ENCODE measurements around the gene TMX3. TPM values are rescaled to one million over a fixed set of nuclear protein-coding genes. Genes with fewer than 3 reads are reported as not detected.

TMX3 gene
- total RNA-seq, 1 donor from 2014 or later: 48.7 TPM

DNA sequence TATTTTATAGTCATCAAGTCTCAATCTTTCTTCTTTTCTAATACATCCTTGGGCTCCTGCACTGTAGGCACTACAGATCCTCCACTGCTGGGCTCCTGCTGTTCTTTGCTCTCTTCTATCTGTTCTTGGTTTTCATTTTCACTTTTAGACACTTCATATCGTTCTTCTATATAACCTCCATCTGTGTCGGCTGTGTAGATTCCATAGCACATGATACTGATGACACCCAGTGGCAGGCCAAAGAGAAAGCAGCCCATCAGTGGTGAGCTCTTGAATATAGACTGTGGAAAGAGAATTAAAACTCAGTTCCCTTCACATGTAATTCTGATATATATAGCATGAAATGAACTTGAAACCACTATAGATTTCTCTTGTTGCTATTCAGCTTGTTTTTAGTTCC, 38.0 kb downstream of the TMX3 start:
- TF ChIP-seq, protein P1, sequence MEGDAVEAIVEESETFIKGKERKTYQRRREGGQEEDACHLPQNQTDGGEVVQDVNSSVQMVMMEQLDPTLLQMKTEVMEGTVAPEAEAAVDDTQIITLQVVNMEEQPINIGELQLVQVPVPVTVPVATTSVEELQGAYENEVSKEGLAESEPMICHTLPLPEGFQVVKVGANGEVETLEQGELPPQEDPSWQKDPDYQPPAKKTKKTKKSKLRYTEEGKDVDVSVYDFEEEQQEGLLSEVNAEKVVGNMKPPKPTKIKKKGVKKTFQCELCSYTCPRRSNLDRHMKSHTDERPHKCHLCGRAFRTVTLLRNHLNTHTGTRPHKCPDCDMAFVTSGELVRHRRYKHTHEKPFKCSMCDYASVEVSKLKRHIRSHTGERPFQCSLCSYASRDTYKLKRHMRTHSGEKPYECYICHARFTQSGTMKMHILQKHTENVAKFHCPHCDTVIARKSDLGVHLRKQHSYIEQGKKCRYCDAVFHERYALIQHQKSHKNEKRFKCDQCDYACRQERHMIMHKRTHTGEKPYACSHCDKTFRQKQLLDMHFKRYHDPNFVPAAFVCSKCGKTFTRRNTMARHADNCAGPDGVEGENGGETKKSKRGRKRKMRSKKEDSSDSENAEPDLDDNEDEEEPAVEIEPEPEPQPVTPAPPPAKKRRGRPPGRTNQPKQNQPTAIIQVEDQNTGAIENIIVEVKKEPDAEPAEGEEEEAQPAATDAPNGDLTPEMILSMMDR (IDR thresholded peaks at IDR 0.05): no peak
- H3K4me1 ChIP-seq: peaks cover 10% of the 10 kb centered on the region
- H3K9me3 ChIP-seq: no peaks in the 10 kb centered on the region
- H3K4me3 ChIP-seq: no peak overlapping the region
- H3K36me3 ChIP-seq: peaks cover 69% of the 10 kb centered on the region
- H3K27me3 ChIP-seq (ENCODE audit: low read depth): no peaks in the 10 kb centered on the region
- ATAC-seq: no peak
- DNase-seq: no peak
- intact Hi-C loops (cut with DNase I): no loop called here
- H3K27ac ChIP-seq: no peak overlapping the region

DNA sequence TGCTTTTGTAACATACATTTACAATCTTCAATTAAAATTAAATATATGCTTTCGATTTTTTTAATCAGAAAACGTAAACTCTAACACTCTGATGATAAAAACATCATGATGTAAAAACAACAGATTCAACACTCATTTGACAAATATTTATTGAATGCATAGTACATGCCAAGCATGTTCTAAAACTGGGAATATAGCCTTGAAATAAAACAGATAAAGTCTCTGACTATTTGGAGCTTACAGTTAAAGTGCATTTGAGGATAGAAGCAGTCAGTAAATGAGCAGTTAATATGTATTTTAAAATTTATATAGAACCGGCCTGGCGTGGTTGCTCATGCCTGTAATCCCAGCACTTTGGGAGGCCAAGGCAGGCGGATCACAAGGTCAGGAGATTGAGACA, 47.8 kb downstream of the TMX3 start:
- no peak overlapping the region for H3K4me3 ChIP-seq
- no peaks in the 10 kb centered on the region for H3K4me1 ChIP-seq
- DNase-seq (no peak), ATAC-seq (no peak)
- TF ChIP-seq, protein P1 (IDR thresholded peaks at IDR 0.05): no peak
- intact Hi-C loops (cut with DNase I): loop anchor here (10.0 kb wide), 1 partner anchor 1452 kb away; no protein-coding TSS in a partner anchor
- no peaks in the 10 kb centered on the region for H3K36me3 ChIP-seq
- no peaks in the 10 kb centered on the region for H3K27me3 ChIP-seq (ENCODE audit: low read depth)
- H3K9me3 ChIP-seq: no peaks in the 10 kb centered on the region
- H3K27ac ChIP-seq: no peak overlapping the region

DNA sequence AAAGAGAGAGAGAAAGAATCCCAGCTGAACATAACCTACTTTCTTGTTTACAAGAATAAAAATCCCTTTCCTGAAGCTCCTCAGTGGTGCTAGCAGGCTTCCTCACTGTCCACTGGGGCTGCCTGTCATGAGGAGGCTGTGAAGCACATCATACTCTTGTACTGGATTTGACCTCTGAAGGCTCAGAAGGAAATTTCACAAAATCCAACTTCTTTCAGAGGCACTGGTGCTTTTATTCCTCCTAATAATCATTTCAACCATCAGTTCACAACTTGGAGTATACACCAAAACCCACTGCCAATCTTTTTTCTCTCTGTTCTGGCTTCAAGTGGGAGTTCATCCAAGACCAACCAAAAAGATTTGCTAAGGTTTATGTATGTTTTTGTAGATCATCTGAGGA, 48.5 kb downstream of the TMX3 start:
- H3K36me3 ChIP-seq: no peaks in the 10 kb centered on the region
- H3K9me3 ChIP-seq: no peaks in the 10 kb centered on the region
- TF ChIP-seq, protein P1 (IDR thresholded peaks at IDR 0.05): no peak
- no peak overlapping the region for H3K27ac ChIP-seq
- DNase-seq (no peak), ATAC-seq (no peak)
- intact Hi-C loops (cut with DNase I): loop anchor here (10.0 kb wide), 1 partner anchor 1452 kb away; no protein-coding TSS in a partner anchor
- H3K4me3 ChIP-seq: no peak overlapping the region
- H3K27me3 ChIP-seq (ENCODE audit: low read depth): no peaks in the 10 kb centered on the region
- H3K4me1 ChIP-seq: no peaks in the 10 kb centered on the region

DNA sequence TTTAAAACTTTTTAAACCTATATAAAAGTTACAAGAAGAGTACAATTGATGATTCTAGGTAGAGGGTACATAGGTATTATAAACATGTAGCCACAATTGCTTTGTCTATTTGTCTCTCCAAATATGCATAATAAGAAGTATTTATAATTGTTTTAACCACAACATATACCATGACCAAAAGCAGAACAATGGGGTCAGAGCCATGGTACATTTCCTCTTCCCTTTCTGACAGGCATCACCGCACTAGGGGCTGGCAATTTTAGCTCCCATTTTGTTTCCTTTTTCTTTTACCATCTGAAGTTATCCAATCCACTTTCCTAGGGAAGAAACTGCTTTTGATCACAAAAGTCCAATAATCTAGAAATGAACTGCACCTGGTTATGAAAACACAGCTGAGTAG, 49.3 kb downstream of the TMX3 start:
- Histone ChIP-seq H3K27me3 (ENCODE audit: low read depth) (no peaks in the 10 kb centered on the region), H3K4me1 (no peaks in the 10 kb centered on the region), H3K27ac (no peak overlapping the region), H3K9me3 (no peaks in the 10 kb centered on the region), H3K4me3 (no peak overlapping the region), H3K36me3 (no peaks in the 10 kb centered on the region)
- TF ChIP-seq, protein P1 (IDR thresholded peaks at IDR 0.05): no peak
- intact Hi-C loops (cut with DNase I): loop anchor here (10.0 kb wide), 1 partner anchor 1451 kb away; no protein-coding TSS in a partner anchor
- ATAC-seq (no peak), DNase-seq (no peak)

DNA sequence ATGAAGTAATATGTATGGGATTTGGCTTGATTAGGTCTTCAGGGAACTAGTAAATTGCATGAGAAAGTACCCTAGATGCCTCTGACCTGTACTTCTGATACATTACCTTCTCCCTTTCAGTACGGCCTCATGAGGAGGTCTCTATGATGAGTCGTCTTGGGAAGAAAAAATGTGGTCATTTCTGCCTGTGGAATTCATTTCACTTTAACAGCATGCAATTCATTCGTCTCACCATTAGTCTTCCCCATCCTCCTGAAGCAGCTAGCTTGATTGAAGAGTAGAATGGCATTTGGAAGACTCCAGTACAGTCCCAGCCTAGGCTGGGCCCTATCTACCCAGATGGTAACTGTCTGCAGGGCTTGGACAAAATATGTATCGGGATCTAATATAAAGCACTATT, 52.2 kb downstream of the TMX3 start:
- H3K27me3 ChIP-seq (ENCODE audit: low read depth): no peaks in the 10 kb centered on the region
- ATAC-seq (no peak), DNase-seq (no peak)
- no peak overlapping the region for H3K27ac ChIP-seq
- no peaks in the 10 kb centered on the region for H3K4me1 ChIP-seq
- intact Hi-C loops (cut with DNase I): loop anchor here (10.0 kb wide), 1 partner anchor 1448 kb away; no protein-coding TSS in a partner anchor
- no peaks in the 10 kb centered on the region for H3K36me3 ChIP-seq
- TF ChIP-seq, protein P1 (IDR thresholded peaks at IDR 0.05): no peak
- H3K4me3 ChIP-seq: no peak overlapping the region
- H3K9me3 ChIP-seq: no peaks in the 10 kb centered on the region
